Neural cell (in vitro differentiated cells): ENCODE measurements around the gene CIZ1. TPM values are rescaled to one million over a fixed set of nuclear protein-coding genes. Genes with fewer than 3 reads are reported as not detected.

Experiments used
- H2AFZ ChIP-seq: fragments of 200-600, 300-800 bp; sonication (generic), shearing (Covaris generic); 2 replicates; pipeline ENCODE4 v1.6.0; 2014; ENCODE audit warnings: low read depth, mild to moderate bottlenecking, antibody characterized with exemption, low read length, moderate library complexity
- H3F3A ChIP-seq: fragments of 200-600 bp; shearing (Covaris generic); 2 replicates; pipeline ENCODE4 v1.6.1; 2016; ENCODE audit warnings: mild to moderate bottlenecking, moderate library complexity, mixed read lengths, antibody characterized with exemption, low read length; ENCODE audit not compliant: insufficient read depth, poor library complexity, severe bottlenecking
- H3K27ac ChIP-seq: fragments of 200-600, 300-800 bp; sonication (generic), shearing (Covaris generic); 2 replicates; pipeline ENCODE4 v1.5.1; 2014; ENCODE audit warnings: mild to moderate bottlenecking, low read length, moderate library complexity
- H3K27me3 ChIP-seq: fragments of 300-800, 200-600 bp; sonication (generic), shearing (Covaris generic); 2 replicates; pipeline ENCODE4 v1.6.0; 2014; ENCODE audit warnings: mild to moderate bottlenecking, low read depth, low read length, moderate library complexity; ENCODE audit not compliant: insufficient read depth
- H3K36me3 ChIP-seq: fragments of 300-800, 200-600 bp; sonication (generic), shearing (Covaris generic); 2 replicates; pipeline ENCODE4 v1.5.1; 2014; ENCODE audit warnings: mild to moderate bottlenecking, antibody characterized with exemption, low read length, moderate library complexity; ENCODE audit not compliant: insufficient read depth
- H3K4me2 ChIP-seq: fragments of 300-800, 200-600 bp; sonication (generic), shearing (Covaris generic); 2 replicates; pipeline ENCODE4 v1.6.0; 2014; ENCODE audit warnings: mild to moderate bottlenecking, low read length
- H3K4me3 ChIP-seq: fragments of 300-800, 200-600 bp; sonication (generic), shearing (Covaris generic); 2 replicates; pipeline ENCODE4 v1.5.1; 2014; ENCODE audit warnings: mild to moderate bottlenecking, low read length, moderate library complexity
- H3K79me2 ChIP-seq: fragments of 200-600 bp; shearing (Covaris generic); replicated peaks from 2 replicates; pipeline ENCODE4 v1.6.0; 2014; ENCODE audit warnings: mild to moderate bottlenecking, low read length, moderate library complexity; ENCODE audit not compliant: insufficient read depth
- H3K9ac ChIP-seq: fragments of 300-800, 200-600 bp; sonication (generic), shearing (Covaris generic); 2 replicates; pipeline ENCODE4 v1.6.1; 2016; ENCODE audit warnings: mild to moderate bottlenecking, low read length, mixed read lengths
- H3K9me2 ChIP-seq: fragments of 200-600 bp; shearing (Covaris generic); 2 replicates; pipeline ENCODE4 v1.6.1; 2016; ENCODE audit warnings: mild to moderate bottlenecking, low read length, mixed read lengths; ENCODE audit not compliant: insufficient read depth
- H3K9me3 ChIP-seq: fragments of 200-600, 300-800 bp; sonication (generic), shearing (Covaris generic); 2 replicates; pipeline ENCODE4 v1.6.1; 2016; ENCODE audit warnings: mild to moderate bottlenecking, mixed run types, low read length, moderate library complexity, mixed read lengths
- H4K20me1 ChIP-seq: fragments of 200-600 bp; shearing (Covaris generic); 2 replicates; pipeline ENCODE4 v1.6.1; 2016; ENCODE audit warnings: mild to moderate bottlenecking, mixed run types; ENCODE audit not compliant: insufficient read depth
- EP300 ChIP-seq: fragments of 450-650 bp; conservative IDR thresholded peaks from 2 replicates; pipeline ENCODE4 v1.6.1; 2014; ENCODE audit warnings: antibody characterized with exemption, mild to moderate bottlenecking, moderate library complexity; ENCODE audit not compliant: poor library complexity, severe bottlenecking
- EZH2 ChIP-seq: fragments of 200-600, 300-800 bp; shearing (Covaris generic), sonication (generic); IDR thresholded peaks from 2 replicates; pipeline ENCODE4 v1.6.1; 2014; ENCODE audit warnings: antibody characterized with exemption, low read length, borderline replicate concordance, mild to moderate bottlenecking; ENCODE audit not compliant: insufficient read depth, poor library complexity, severe bottlenecking
- MXI1 ChIP-seq: fragments of 450-650 bp; conservative IDR thresholded peaks from 2 replicates; pipeline ENCODE4 v1.6.1; 2014; ENCODE audit warnings: antibody characterized with exemption, mild to moderate bottlenecking; ENCODE audit not compliant: poor library complexity, severe bottlenecking
- POLR2AphosphoS5 ChIP-seq: IDR thresholded peaks from 2 replicates; pipeline ENCODE4 v1.6.1; 2012
- RAD21 ChIP-seq: fragments of 450-650 bp; conservative IDR thresholded peaks from 2 replicates; pipeline ENCODE4 v1.6.1; 2014; ENCODE audit warnings: antibody characterized with exemption, mild to moderate bottlenecking, moderate library complexity
- REST ChIP-seq: IDR thresholded peaks from 2 replicates; pipeline ENCODE4 v1.6.1; 2012; ENCODE audit warnings: borderline replicate concordance
- SMC3 ChIP-seq: fragments of 450-650 bp; conservative IDR thresholded peaks from 2 replicates; pipeline ENCODE4 v1.6.1; 2014; ENCODE audit warnings: antibody characterized with exemption, mild to moderate bottlenecking, moderate library complexity; ENCODE audit not compliant: poor library complexity
- TAF1 ChIP-seq: IDR thresholded peaks from 2 replicates; pipeline ENCODE4 v1.6.1; 2012; ENCODE audit warnings: low read depth
- polyA plus RNA-seq: library from polyadenylated mRNA; depleted of rRNA; stranded (reverse); fragments of >200 nt; gene quantifications from 2 replicates; pipeline ENCODE4 v1.2.3, GENCODE V29; 2014
- TF ChIP-seq, protein P1 (sequence below): fragments of 450-650 bp; IDR thresholded peaks from 2 replicates; pipeline ENCODE4 v1.5.1; 2014; ENCODE audit warnings: antibody characterized with exemption, mild to moderate bottlenecking, moderate library complexity; ENCODE audit not compliant: poor library complexity, severe bottlenecking

The CIZ1 gene
- polyA plus RNA-seq, 1 donor from 2014 or later, result 25.6 TPM

DNA sequence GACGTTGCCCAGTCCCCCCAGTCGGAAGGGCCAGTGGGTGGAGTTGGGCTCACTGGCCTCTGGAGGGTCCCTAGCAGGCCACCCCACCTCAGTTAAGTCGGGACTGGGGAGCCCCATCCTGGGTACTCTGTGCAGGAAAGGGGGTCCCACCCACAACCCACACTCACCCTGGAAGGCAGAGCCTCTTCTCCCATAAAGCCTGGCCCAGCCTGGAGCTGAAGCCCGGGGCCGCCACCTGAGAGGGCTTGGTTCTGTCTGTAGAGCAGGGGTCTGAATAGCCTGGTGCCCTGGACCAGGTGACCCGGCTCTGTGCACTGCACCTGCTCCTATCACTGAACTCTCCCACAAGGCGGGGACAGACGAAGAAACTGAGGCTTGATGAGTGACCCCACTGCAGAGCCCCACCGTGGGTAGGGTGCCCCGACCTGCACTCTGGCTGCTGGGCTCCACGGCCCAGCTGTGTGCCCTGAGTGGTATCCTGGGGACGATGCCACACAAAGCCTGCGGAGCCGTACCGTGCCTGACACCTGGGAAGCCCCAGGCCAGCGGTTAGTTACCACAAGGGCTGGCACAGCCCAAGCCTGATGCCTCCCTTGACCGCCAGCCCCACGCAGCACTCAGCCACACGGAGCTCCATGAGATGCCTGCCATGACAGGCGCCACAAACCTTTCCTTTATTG, 71.2 kb downstream of the CIZ1 start:
- Histone ChIP-seq H3K27ac (no peak overlapping the region), H3K9me2 (no peaks in the 10 kb centered on the region), H3K27me3 (no peaks in the 10 kb centered on the region), H3K36me3 (no peaks in the 10 kb centered on the region), H3K79me2 (no peaks in the 10 kb centered on the region), H4K20me1 (no peaks in the 10 kb centered on the region), H2AFZ (no peak overlapping the region), H3K9me3 (no peaks in the 10 kb centered on the region), H3K9ac (no peak overlapping the region), H3K4me2 (no peak overlapping the region), H3F3A (no peaks in the 10 kb centered on the region), H3K4me3 (no peak overlapping the region)
- no peak for TF ChIP-seq RAD21
- no peak for TF ChIP-seq EP300
- TF ChIP-seq POLR2AphosphoS5, result no peak
- TF ChIP-seq, protein P1, sequence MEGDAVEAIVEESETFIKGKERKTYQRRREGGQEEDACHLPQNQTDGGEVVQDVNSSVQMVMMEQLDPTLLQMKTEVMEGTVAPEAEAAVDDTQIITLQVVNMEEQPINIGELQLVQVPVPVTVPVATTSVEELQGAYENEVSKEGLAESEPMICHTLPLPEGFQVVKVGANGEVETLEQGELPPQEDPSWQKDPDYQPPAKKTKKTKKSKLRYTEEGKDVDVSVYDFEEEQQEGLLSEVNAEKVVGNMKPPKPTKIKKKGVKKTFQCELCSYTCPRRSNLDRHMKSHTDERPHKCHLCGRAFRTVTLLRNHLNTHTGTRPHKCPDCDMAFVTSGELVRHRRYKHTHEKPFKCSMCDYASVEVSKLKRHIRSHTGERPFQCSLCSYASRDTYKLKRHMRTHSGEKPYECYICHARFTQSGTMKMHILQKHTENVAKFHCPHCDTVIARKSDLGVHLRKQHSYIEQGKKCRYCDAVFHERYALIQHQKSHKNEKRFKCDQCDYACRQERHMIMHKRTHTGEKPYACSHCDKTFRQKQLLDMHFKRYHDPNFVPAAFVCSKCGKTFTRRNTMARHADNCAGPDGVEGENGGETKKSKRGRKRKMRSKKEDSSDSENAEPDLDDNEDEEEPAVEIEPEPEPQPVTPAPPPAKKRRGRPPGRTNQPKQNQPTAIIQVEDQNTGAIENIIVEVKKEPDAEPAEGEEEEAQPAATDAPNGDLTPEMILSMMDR, result no peak
- TF ChIP-seq REST, result no peak
- TF ChIP-seq EZH2, result no peak
- no peak for TF ChIP-seq MXI1
- TF ChIP-seq SMC3, result no peak
- no peak for TF ChIP-seq TAF1

DNA sequence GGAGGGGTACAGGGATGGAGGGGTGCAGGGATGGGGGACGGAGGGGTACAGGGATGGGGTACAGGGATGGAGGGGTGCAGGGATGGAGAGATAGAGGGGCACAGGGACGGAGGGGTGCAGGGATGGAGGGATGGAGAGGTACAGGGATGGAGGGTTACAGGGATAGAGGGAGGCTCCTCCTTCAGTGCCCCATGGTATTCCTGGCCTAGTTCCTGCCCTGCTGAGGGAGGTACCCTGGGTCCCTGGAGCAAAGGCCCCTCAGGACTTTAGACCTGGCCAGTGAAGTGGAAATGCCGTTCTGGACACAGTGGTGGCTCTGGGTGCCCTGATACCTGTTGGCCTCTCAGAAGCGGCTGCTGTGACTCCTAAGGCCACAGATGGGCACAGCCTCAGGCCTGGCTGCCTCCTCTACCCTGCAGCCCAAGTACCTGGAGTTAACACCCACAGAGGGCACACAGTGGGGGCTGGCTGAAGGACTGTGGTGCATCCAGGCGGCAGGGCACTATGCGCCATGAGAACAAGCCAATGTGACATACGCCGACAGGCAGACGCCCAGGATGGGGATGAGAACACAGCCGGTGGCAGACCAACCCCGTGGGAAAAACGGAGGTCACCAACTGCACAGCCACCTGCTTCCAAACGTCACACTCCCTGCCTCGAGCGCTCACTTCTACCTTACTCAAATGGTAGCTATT, 72.3 kb downstream of the CIZ1 start:
- H3K9me3 ChIP-seq, result no peaks in the 10 kb centered on the region
- H3K27me3 ChIP-seq, result no peaks in the 10 kb centered on the region
- no peak overlapping the region for H3K27ac ChIP-seq
- no peak for TF ChIP-seq TAF1
- no peak for TF ChIP-seq POLR2AphosphoS5
- TF ChIP-seq SMC3, result no peak
- TF ChIP-seq MXI1, result no peak
- TF ChIP-seq, protein P1, result no peak
- no peak for TF ChIP-seq REST
- no peak for TF ChIP-seq EZH2
- no peak for TF ChIP-seq EP300
- no peak for TF ChIP-seq RAD21
- no peaks in the 10 kb centered on the region for H4K20me1 ChIP-seq
- H3K36me3 ChIP-seq, result no peaks in the 10 kb centered on the region
- H3K9ac ChIP-seq, result no peak overlapping the region
- no peaks in the 10 kb centered on the region for H3K79me2 ChIP-seq
- H3K4me3 ChIP-seq, result no peak overlapping the region
- H3K9me2 ChIP-seq, result no peaks in the 10 kb centered on the region
- H2AFZ ChIP-seq, result no peak overlapping the region
- H3F3A ChIP-seq, result no peaks in the 10 kb centered on the region
- no peak overlapping the region for H3K4me2 ChIP-seq
